ENCODE measurements around the gene FOSL1. TPM values are rescaled to one million over a fixed set of nuclear protein-coding genes. Genes with fewer than 3 reads are reported as not detected.

The FOSL1 gene
- total and polyA plus RNA-seq, 4 donors, result 0.17 to 0.20 TPM; not detected in 2

GRCh38 chr11:65866509-65867283 lies 33.5 kb downstream of the FOSL1 start:
- H3K36me3 ChIP-seq (ENCODE audit: control insufficient read depth in 4 of 4, insufficient read depth in 3 of 4, low read depth in 1 of 4, low read length in 3 of 4), result peaks cover 16 to 42% (median 23%) of the 10 kb centered on the region in 4 donors
- TF ChIP-seq TAF1 (conservative IDR thresholded peaks at IDR 0.05) (no peak), HNF4G (IDR thresholded peaks at IDR 0.05) (no peak), FOXA2 (IDR thresholded peaks at IDR 0.05) (no peak), YY1 (IDR thresholded peaks at IDR 0.05) (no peak), EGR1 (IDR thresholded peaks at IDR 0.05; ENCODE audit: low read depth in 2 of 2) (no peak), GABPA (IDR thresholded peaks at IDR 0.05 in 1 of 2, conservative IDR thresholded peaks at IDR 0.05 in 1 of 2) (no peak), RXRA (IDR thresholded peaks at IDR 0.05) (no peak), ZBTB33 (IDR thresholded peaks at IDR 0.05) (no peak), JUND (IDR thresholded peaks at IDR 0.05) (no peak), SP1 (IDR thresholded peaks at IDR 0.05) (no peak), ATF3 (IDR thresholded peaks at IDR 0.05) (no peak), FOXA1 (IDR thresholded peaks at IDR 0.05) (no peak), NR2F2 (IDR thresholded peaks at IDR 0.05) (no peak), MAX (IDR thresholded peaks at IDR 0.05) (no peak), RAD21 (IDR thresholded peaks at IDR 0.05) (no peak), REST (IDR thresholded peaks at IDR 0.05) (no peak), HNF4A (conservative IDR thresholded peaks at IDR 0.05) (no peak), CTCF (IDR thresholded peaks at IDR 0.05; ENCODE audit: low read depth, low read length, missing input control) (no peak)
- H3K9ac ChIP-seq (ENCODE audit: low read depth in 1 of 2, low read length in 2 of 2), result no peak overlapping the region
- WGBS, result 92% methylated on average over 21 of the region's 21 CpGs
- peaks cover 2 to 12% (median 4%) of the 10 kb centered on the region in 4 donors for H3K4me1 ChIP-seq (ENCODE audit: control insufficient read depth in 4 of 4, insufficient read depth in 4 of 4, low read length in 3 of 4)
- no peaks in the 10 kb centered on the region for H3K9me3 ChIP-seq (ENCODE audit: control insufficient read depth in 4 of 4, low read length in 3 of 4)
- no peak overlapping the region for H3K27ac ChIP-seq (ENCODE audit: low read depth in 1 of 2, low read length in 2 of 2)
- no peak overlapping the region for H3K4me3 ChIP-seq (ENCODE audit: low read depth in 1 of 3, low read length in 3 of 3)
- DNase-seq (ENCODE audit: low spot score), result no peak
- H3K27me3 ChIP-seq (ENCODE audit: control insufficient read depth in 4 of 4, insufficient read depth in 4 of 4, low read length in 3 of 4), result no peaks in the 10 kb centered on the region

Data from liver (tissue), 9 donors.